ENCODE data around the gene SART3.
"Not testable (repeated sequence)": the region's sequence is repeated elsewhere in the genome, so short reads cannot be mapped to it uniquely, and the experiment has no call there.

Gene SART3

DNA sequence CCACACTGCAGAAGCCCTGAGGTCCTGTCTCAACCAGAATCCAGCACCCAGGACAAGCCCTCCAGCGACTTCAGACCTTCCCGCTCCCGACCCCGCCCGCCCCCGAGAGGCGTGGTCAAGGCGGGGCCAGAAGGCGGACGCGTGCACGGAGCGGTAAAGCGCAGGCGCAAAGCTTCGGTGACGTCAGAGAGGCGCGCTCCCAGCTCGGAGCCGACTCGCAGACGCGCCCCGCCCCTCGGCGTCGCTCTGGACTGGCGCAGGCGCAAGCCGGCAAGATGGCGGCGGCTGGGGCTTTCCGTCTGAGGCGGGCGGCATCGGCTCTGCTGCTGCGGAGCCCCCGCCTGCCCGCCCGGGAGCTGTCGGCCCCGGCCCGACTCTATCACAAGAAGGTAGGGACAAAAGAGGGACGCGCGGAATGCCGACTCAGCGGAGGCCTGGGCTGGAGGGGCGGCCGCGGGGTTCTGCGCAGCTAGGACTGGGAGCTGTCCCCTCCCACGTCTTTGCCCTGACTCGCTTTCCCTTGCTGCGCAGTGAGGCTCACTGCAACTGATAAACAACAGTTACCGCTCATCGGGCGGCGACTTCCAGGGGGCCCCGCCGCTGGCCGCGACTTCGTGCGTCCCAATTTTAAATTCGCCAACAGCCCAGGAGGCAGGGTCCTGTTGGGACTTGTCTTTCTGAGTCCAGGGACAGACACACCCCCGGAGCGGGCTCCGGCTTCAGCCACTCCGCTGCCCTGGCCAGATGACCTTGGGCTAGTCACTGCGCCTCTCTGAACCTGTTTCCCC is 1.6 kb upstream of the SART3 start, which contains the start of gene ISCU:
Gene ISCU (plus strand): TSS at position 249 of the 788 bp plus-strand sequence. CDS start 27 bp downstream, at position 276.
- DNase-seq (ENCODE audit: low read depth in 3 of 3), result peak; percentile 98 to 99 (median 98)

DNA sequence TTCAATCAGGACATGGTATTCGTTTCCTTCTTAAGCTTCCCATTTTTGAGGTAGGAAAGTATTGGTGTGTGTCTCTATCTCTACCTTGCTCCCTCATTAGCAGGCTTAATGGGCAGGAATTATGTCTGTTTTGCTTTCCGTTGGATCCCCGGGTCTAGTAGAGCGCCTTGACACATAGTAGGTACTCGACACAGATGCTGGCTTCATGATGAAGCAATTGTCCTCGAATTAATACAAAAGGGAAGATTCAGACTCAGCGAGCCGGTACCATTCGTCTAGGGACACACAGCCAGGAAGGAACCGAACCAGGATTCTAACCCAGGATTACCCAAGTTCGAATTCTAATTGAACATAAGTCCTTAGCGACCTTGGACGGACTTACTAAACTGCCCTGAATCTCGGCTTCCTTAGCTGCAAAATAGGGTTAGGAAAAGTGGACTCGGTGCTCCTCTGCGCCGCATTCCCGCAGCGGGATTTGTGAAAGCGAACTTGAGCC is 927 bp upstream of the SART3 start:
- DNase-seq (ENCODE audit: low read depth in 3 of 3), result no peak

DNA sequence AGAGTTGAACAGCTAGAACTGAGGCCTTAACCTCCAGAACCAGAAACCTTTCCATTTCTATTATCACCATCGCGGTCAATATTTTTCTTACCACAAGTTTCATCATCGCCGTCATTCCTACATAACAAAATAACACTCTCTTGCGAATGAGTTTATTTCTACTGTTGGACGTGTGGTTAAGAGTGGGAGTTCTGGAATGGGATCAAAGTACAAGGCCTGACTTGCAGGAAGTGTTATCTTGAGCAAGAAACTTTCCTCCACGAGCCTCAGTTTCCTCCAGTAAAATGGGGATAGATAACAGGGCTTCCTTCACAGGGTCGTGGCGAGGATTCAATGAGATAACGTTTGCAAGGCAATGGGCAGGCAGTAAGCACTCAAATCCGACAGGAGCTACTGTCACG is 652 bp downstream of the SART3 start:
- no peak for DNase-seq (ENCODE audit: low read depth in 3 of 3)

DNA sequence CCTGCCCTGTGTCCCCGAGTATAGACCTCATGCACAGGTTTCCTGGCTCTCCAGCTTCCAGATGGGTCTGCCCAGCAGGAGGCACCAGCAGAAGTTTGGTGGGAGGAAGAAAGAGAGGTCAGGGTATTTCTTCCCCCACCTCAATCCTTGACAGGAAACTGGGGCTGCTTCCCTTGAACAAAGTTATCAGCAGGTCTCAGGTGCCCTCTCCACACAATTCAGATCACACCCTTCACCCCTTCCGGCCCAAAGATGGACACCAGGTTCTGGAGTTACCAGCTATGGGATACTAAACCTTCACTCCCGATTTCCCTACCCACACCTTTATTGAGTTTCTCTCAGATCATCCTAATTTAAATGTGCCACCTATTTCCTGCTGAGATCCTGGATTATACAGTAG is 1.2 kb downstream of the SART3 start:
- DNase-seq (ENCODE audit: low read depth in 3 of 3), result no peak

DNA sequence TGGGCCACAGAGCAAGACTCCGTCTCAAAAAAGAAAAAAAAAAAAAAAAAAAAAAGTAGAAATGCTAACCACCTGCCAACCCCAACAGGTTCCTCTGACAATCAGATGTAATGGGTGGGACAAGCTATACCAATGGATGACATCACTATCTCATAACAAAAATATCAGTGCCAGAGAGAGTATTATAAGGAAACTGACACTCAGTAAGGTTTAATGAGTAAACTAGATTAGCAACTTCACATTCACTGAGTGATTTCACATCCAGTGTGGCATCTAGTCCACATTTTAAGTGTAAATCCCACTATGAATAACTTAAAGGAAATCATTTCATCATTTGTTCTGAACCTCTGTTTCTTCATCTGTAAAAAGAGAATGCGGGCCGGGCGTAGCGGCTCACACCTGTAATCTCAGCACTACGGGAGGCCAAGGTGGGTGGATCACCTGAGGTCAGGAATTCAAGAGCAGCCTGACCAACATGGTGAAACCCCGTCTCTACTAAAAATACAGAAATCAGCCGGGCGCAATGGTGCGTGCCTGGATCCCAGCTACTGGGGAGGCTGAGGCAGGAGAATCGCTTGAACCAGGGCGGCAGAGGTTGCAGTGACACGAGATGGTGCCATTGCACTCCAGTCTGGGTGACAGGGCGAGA is 1.8 kb downstream of the SART3 start:
- DNase-seq (ENCODE audit: low read depth in 3 of 3), result no peak

DNA sequence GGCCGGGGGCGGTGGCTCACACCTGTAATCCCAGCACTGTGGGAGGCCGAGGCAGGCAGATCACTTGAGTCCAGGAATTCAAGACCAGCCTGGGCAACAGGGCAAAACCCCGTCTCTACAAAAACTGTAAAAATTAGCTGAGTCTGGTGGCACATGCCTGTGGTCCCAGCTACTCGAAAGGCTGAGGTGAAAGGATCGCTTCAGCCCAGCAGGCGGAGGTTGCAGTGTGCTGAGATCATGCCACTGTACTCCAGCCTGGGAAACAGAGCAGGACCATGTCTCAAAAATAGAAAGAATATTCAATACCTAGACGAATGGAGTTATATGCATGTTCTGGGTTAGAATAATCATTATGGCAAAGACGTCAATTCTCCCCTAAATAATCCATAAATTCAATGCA is 5.6 kb downstream of the SART3 start:
- DNase-seq (ENCODE audit: low read depth in 3 of 3), result not testable (repeated sequence)

DNA sequence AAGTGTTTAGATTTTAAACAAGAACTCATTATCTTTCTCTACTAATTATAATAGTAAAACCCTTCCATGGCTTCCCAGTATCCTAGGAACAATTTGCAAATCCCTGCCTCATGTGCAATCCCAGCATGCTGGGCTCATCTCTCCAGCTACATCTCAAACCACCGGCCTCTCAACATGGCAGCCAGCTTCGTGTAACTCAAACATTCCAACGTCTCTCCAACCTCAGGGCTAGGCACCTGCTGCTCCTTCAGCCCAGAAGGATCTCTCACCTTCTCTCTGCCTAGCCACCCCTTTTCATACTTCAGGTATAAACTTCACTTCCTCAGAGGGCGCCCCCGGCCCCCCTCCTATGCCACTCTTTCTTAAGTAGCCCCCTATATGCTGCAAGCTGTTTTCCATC is 7.2 kb downstream of the SART3 start:
- DNase-seq (ENCODE audit: low read depth in 3 of 3), result no peak

DNA sequence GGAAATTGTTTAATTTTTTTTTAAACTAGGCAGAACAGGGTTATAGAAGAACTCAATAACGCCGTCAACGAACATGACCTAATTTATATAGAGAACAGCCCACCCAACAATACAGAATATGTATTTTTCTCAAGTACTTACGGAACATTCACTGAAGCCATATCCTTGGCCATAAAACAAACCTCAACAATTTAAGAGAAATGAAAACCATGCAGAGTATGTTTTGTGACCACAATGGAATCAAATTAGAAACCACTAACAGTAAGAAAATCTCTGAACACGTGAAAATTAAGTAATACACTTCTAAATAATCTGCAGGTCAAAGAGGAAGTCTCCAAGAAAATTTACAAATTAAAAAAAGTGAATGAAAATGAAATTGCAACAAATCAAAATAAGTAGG is 9.4 kb downstream of the SART3 start:
- no peak for DNase-seq (ENCODE audit: low read depth in 3 of 3)

DNA sequence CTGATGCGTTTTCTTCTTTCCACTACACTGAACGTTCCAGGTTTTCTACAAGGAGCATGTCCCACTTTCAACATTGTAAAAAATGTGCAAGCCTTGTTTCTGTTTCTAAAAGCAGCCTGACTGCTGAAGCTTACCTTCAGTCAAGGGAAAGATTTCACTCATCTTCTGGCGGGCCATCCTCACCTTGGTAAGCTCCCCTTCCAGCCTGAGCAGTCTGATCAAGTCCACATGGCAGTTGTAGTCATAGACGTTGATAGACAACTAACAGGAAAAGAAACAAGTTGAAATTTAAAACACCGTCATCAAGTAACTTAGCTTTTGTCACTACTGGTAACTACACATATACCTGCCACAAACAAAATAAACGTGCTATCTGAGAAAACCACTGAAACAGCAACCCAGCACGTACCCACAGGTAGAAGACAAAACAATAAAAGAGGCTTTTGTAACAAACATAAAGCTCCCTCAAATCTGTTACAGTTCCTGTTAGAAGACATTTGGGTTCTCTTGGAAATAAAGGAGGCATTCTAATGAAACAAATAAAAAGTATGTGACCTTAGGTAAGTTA is 11.9 kb downstream of the SART3 start:
- DNase-seq (ENCODE audit: low read depth in 3 of 3), result no peak

DNA sequence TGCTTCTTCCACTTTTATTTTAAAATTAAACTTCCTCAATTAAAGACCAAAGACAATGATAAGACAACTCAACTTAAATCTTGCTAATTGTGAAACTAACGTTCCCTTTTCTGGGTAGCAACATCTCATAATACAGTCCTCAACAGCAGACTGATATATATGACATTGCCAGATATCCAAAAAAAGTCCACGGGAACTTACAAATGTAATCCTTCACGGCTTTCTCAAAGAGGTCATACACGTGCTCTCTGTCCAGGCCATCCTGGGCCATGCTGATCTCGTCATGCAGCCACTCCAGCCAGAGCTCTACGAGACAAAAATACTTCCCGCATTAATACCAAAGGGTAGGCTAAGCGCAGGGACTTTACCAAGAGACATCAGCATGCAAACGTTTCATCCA is 13.3 kb downstream of the SART3 start:
- DNase-seq (ENCODE audit: low read depth in 3 of 3), result no peak

DNA sequence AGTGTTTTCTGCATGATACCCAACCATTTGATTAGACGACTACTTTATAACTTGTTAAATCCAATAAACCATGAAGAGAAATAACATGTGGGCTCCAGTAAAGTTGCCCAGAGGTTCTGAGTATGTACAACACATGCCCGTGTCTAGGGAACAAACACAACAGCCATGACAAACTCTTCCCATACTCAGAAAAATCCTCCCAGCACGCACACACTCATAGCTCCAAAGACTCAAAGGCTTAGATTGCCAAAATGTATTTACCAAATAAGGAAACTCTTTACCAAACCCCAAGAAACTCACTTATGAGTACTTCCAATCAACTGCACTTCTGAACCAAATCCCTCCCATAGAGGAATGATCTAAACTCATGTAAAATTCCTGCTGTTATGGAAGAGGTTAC is 17.3 kb downstream of the SART3 start:
- DNase-seq (ENCODE audit: low read depth in 3 of 3), result no peak

DNA sequence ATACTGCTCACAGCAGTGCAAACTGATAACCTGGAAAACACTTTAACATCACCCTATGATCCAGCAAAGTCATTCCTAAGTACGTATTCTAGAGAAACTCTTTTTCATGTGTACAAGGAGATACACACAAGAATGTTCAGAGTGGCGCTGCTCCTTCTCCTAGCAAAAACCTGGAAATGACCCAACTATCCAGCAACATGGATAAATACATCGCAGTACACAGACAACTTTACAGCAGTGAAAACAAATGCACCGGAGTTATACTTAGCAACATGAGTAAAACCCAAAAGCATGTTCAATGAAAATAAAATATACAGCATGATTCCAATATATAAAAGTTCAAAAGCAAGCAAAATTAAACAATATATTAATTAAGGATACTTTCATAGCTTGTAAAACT is 18.7 kb downstream of the SART3 start:
- DNase-seq (ENCODE audit: low read depth in 3 of 3), result no peak

DNA sequence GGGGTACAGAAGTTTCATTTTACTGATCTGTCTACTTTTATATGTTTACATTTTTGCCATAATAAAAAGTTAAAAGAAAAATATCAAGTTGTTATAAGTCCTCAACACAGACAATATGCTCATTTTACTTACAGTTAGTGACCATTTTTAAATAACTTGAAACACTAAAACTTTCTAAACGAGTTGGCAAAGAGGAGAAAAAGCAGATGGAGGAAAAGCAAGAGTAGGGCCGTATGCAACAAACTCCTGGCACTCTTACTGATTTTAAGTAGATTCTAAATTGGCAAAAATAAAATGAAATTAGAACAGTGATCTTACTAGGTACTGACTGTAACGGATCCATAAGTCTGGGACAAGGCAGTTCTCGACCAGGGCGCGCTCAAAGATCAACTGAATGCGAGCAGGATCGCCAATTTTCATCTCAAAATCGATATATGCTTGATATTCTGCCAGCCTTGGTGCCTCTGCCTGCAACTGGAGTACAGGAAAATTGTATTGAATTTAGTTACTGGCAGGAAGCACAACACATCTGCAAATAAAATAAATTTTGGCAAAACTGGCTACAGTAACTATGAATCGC is 22.3 kb downstream of the SART3 start:
- DNase-seq (ENCODE audit: low read depth in 3 of 3), result no peak

DNA sequence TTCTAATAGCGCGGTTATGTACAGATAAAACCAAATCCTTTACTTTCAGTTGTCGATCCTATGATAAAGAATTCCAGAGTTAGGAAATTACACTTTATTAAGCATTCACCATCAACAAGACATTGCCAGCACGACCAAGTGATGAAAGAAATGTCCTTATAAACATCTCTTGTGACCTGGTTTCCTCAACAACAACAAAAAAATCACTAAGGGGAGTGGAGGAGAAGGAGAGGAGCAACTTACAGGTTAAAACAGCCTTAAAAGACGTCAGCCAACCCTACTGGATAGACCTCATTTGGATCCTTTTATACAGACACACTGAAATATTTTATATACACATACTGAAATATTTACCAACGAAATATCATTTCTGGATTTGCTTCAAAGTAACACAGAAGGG is 22.8 kb downstream of the SART3 start:
- no peak for DNase-seq (ENCODE audit: low read depth in 3 of 3)

DNA sequence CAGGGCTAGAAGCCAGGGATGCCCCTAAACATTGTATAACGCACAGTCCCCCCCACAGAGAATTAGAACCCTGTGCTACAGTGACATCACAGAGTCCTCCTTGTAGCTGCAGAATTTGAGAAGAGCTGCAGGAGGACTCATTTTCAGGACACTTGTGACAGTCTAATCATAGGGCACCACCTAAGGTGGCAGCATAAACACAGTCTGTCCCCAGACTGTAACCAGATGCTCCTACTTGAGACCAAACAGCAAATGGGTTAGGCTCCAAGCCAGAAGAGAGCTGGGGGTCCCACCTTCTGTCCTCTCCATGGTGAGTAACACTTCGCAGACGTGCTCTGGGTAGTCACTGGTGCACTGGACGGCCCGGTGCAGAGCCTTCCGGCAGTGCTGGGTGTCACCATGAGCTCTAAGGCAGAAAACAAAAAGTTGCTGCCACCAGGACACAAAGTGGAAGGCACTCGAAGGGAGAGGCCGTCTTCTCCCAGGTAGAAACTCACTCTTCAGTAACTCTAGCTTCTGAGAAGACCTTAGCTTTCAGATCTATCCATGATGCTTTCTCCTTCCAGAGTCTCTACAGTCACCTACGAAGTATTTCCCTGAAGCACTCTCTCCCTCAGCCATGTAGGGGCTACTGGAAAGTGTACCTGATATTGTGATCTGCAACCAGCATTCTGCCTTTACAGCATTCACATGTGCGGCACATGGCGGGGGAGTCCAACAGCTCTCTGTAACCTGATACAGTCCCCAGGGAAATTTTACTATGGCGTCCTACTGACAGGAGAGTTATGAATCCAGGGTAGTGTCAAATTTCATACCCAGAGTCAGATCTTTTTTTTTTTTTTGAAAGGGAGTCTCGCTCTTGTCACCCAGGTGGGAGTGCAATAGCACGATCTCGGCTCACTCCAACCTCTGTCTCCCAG is 28.8 kb downstream of the SART3 start:
- no peak for DNase-seq (ENCODE audit: low read depth in 3 of 3)

DNA sequence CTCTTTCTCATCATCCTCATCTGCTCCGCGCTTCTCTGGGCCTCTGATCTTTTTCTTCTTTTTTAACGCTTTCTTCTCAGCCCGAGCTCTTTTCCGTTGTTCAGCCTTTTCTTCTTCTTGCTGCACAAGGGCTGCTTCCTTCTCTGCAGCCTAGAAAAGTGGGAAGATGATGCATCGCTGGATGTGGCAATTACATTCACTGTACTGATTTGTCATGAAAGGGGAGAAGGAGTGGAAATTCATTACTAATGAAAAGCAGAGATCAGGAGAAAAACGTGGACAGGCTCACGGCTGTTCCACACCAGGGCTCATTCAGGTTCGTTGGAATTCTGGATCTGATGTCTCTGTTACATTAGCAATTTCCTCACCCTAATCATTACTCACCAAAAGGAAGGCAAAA is 30.8 kb downstream of the SART3 start:
- no peak for DNase-seq (ENCODE audit: low read depth in 3 of 3)

DNA sequence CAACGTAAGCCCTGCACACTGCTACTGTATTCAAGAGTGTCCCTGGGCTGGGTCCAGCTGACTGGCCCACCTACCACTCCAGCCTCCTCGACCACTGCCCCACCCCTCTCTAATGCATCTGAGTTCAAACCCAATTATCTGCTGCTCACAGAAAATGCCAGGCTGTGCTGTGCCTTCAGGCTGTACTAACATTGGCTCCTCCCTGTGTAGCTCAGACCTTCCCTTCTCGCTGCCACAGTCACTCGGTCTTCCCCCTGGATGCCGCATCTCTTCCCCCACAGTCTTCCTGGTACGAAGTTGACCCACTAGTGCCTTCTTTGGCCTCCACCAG is 33.8 kb downstream of the SART3 start:
- no peak for DNase-seq (ENCODE audit: low read depth in 3 of 3)

DNA sequence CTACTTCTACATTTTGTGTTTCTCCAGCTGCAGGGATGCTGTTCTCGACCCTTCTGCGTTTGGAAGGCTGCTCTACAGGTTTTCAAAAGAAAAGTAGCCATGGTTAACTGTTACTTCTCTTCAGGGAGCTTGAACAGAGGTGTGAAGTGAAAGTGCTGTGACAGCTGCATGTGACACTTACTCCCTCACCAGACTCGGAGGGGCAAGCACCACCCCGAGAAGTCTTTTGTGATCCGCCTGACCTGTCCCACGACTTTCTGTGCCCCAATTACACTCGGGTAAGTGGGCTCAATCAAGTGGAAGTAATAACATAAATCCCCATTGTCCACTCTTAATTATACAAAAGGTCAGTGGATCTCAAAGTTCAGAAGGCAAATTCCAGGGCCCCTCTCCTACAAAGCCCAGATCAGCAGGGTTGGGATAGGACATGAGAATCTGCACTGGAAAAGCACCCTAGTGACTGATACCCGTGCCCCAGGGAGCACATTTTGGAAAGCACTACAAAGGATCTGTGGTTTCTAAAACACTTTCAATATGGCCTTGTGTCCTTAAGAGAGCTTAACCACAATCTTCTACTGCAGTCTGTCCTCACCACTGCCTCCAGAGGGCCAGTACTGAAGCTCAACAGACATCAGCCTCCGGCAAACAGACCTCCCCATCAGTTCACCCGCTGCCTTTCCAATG is 34.3 kb downstream of the SART3 start:
- DNase-seq (ENCODE audit: low read depth in 3 of 3), result no peak

DNA sequence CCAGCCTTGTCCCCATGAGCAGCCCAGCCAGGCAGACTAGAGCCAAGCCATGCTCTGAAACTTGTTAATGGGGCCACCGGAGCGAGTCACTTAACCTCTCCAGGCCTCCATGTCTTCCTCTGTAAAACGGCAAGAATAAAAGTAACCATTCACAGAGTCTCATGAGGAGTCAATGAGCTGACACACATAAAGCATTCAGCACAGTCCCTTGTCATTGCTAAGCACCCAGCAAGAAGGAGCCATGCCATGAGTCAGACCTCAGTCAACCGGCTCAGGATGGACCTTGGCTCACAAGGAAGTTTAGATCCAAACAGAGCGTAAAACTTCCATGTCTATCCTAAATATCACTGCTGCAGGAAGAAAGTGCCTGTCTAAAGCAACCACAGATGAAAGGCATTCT is 35.3 kb downstream of the SART3 start:
- no peak for DNase-seq (ENCODE audit: low read depth in 3 of 3)

DNA sequence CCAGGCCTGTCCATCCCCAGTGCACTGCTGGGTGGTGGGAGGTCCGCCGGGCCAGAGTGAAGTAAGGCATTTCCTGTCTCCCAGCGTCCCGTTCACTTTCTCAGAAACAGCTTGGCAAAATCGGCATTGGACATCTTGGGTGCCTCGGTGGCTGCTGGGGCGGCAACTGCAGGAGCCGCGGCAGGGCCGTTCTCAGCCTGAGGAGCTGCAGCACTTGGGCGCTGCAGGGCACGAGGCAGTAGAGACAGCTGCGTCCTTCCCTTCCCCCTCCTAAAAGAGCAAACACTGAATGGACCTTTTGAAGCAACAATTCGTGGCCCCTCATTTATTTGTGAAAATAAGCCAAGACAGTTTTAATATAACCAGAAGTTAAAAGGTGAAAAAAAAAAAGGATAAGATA is 37.6 kb downstream of the SART3 start:
- no peak for DNase-seq (ENCODE audit: low read depth in 3 of 3)

DNA sequence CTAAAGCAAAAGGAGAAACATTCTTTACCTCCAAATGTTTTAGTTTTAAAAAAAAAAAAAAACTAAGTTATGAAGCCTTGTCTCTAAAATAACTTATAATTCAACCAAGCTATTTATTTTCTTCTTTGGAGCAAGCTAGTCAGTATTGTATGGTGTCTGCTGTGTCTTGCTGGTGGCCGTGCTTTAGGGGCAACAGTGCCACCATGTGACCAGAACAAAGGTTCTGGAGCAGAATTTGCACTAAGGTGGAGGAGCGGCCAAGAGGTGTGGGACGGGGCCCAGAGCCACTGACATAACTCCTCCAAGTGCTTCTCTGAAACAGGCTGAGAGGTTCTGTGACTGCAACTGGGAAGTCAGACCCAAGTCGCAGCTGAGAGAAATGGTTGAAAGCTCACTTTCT is 41.4 kb downstream of the SART3 start:
- no peak for DNase-seq (ENCODE audit: low read depth in 3 of 3)

Data from stimulated activated CD4-positive, alpha-beta T cell treated with anti-CD3 and anti-CD28 coated beads, TNF-alpha, amount 100 ng/mL, for 24 hours (primary cell).